NCI-H524 (cell line): Measurements from ENCODE around the gene CLDND2.
A peak's percentile ranks its signal among the peaks of the same experiment; 100 is the strongest.

Source experiments
- DNase-seq, 2 experiments: peaks; one replicate each; lab custom pipeline; 2025; lab: John Stamatoyannopoulos, UW

CLDND2 gene

GRCh38 chr19:51354103-51354741, 14.6 kb downstream of the CLDND2 start:
- no peak for DNase-seq

- no peak for DNase-seq
Observed at GRCh38 chr19:51352783-51353360, 15.9 kb downstream of the CLDND2 start.

GRCh38 chr19:51351266-51351990, 17.4 kb downstream of the CLDND2 start:
- no peak for DNase-seq

- DNase-seq: no peak
Observed at GRCh38 chr19:51347209-51347928, 21.4 kb downstream of the CLDND2 start.

DNA sequence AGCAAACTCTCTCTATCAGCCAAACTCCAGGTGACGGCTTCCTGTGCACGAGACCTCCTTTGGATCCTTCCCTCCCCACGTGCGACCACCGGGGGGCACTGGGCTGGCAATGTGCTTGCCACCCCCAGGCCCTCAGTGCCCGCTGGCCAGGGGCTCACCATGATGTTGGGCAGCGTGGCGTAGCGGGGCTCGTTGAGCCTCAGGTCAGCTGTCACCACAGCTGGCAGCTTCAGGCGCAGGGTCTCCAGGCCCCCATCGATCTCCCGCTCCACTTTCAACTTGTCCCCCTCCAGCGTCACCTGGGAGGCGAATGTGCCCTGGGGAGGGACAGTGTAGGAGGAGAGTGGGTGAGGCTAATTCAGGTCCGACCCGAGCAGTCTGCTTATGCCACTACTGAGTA, 22.1 kb downstream of the CLDND2 start:
- no peak for DNase-seq

DNA sequence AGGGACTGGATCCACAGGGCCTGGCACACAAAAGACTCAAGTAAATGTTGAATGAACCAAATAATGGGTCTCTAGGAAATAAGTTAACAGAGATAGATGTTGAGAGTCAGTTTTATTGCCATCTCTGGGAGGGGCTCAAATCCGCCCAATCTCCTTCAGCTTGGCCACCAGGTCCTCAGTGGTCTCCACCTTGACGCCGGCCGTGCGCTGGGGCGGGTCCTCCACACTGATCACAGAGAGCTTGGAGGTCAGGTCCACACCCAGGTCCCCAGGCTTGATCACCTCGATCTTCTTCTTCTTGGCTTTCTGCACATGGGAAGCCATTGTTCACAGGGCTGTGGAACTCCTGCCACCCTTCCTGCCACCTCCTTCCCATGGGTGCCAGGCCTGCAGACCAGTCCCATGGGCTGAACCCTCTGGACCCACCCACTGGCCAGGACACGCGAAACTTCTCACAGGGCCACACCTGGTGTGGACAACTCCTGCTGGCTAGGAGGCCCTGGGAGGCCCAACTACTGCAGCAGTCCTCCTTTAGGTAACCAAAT, 23.7 kb downstream of the CLDND2 start:
- no peak for DNase-seq

DNA sequence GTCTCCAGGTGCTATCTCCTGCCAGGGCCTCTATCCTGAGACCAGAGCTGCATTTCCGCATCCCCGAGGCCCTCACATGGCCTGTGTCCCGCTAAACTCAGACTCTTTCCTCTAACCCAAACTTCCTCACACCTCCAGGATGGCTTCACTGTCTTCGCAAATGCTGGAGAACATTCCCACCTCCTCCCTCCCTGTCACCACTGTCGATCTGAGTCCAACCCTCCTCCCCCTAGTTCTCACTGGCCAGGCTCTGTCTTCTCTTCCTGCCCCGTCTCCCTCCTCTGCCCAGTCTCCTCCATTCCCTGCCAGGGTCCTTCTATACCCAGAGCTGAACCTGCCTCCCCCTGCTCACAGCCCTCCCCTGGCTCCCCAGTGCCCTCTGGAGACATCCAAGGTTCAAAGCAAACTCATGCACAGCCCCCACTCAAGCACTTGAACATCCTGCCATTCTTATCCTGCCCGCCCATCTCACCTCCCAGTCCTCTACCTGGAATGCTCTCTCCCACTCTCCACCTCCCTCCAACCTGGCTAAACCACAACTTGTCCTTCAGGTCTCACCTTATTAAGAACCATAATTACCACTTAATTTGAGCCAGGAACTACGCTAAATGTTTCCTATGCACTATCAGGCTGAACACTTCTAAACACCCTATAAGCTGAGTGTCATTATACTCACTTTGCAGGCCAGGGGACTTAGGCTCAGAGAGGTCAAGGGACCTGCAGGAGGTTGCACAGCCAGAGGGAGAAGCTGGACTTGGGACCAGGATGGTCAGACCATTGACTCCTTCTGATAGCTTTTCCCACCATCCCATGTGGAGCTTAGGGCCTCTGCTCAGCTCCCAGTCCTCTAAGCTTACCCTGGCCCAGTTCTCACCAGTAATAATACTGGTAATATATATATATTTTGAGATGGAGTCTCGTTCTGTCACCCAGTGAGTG, 25.9 kb downstream of the CLDND2 start:
- DNase-seq: no peak

- DNase-seq: no peak
Observed at GRCh38 chr19:51341976-51342580, 26.7 kb downstream of the CLDND2 start, which contains the start of gene VSIG10L. Gene VSIG10L, minus strand, starts transcription at chr19:51342139. Its CDS starts 15 bp downstream, at chr19:51342124.

DNA sequence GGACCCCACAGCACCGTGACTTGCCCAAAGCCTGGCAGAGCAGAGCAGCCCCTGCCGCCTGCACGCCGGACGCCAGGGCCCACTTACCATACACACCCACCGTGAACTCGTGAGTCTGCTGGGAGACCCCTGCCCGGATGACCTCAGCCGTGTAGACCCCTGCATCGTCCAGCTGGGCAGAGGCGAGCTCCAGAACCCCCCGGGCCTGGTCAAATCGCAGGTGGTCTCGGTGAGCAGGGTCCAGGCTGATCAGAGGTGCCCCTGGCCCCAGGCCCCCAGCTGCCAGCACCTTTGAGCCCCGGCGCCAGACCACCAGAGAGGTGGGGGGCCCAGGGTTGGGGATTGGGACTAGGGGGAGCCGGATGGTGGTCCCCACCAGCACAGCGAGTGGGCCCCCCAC, 27.7 kb downstream of the CLDND2 start:
- no peak for DNase-seq

- no peak for DNase-seq
Observed at GRCh38 chr19:51339687-51340656, 28.8 kb downstream of the CLDND2 start.

- no peak for DNase-seq
Observed at GRCh38 chr19:51339313-51339686, 29.5 kb downstream of the CLDND2 start.

DNA sequence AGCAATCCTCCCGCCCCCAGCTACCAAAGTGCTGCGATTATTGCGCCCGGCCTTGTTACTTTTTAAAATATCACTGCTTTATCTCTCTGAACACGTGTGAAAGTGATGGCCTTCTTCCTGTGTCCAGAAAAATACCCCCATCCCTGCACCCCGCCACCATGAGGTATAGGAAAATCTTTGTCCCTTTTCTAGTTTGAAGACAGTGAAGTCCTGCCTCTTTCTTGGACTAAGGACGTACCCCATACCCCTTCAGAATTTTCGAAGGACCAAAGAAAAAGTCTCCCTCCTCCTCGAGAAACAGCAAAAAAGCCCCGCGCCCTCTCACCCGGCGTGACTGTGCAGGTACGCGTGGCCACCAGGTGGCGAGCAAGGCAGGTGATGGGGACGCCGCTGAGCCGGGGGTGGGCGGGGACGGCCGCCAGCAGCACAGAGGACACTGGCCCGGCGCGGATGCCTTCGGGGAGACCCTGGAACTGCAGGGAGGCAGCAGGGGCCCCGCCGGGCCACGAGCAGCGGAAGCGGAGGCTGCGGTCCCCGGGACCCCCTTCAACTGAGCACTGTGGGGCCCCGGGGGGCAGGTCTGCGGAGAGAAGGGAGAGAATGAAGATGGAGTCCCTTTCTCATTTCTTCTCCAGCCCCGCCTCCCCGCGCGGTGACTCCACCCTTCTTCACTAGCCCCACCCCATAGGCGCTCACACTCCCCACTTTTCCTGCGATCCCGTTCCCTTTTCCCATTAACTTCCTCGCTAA, 30.1 kb downstream of the CLDND2 start:
- DNase-seq: peak in 1 of 2 experiments; percentile 7

- DNase-seq: no peak
Observed at GRCh38 chr19:51337861-51338562, 30.8 kb downstream of the CLDND2 start.

GRCh38 chr19:51337141-51337860, 31.5 kb downstream of the CLDND2 start:
- DNase-seq: no peak

DNA sequence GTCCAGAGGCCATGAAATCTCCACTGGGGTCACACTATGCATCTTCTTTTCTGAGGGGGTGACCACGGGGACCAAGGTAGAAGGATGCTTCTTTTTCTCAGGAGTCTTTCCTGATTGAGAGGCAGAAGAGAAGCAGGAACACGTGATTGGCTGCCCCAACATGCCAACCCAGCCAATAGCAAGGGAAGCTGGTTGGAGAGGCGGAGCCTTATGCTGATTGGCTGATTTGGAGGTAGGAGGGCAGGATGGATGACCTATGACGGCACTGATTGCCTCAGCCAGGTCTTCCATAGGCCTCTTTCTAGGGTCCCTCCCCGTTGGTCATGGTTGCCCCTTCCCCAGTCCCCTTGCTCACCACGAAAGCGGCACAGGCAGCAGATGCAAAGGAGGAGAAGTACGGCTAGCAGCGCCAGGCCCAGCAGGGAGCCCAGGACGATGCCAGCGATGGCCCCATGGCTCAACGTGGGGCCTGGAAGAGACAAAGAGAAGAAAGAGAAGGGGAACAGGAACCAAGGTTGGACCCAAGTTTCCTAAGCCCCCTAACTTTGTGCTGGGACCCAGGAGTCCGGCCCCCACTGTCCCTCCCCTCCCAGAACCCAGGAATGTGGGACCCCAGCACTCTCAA, 34.9 kb downstream of the CLDND2 start:
- DNase-seq: no peak

- no peak for DNase-seq
Observed at GRCh38 chr19:51331716-51332115, 37.1 kb downstream of the CLDND2 start.

DNA sequence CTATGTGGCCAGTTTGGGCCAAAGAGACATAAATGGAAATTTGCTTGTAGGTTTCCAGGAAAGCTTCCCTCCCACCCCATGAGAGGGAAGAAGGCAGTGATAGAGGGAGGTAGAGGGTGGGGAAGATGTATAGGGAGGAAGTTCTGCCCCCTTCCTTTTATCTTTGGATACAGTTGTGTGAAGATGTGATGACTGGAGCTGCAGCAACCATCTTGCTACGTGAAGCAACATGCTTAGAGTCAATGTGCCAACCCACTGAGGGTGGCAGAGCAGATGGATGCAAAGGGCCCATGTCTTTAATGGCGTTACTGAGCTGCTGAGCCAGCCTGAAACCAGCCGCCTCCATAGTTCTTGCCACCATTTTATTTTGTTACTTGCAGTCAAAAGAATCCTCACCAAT, 37.6 kb downstream of the CLDND2 start:
- no peak for DNase-seq
